ENCODE measurements around the gene RIMS1.

The RIMS1 gene

GRCh38 chr6:72374172-72374571 lies 487.8 kb downstream of the RIMS1 start:
- no peak overlapping the region for H3K4me3 ChIP-seq (replicated peaks; ENCODE audit: low read depth, low read length)
- TF ChIP-seq, protein P1, sequence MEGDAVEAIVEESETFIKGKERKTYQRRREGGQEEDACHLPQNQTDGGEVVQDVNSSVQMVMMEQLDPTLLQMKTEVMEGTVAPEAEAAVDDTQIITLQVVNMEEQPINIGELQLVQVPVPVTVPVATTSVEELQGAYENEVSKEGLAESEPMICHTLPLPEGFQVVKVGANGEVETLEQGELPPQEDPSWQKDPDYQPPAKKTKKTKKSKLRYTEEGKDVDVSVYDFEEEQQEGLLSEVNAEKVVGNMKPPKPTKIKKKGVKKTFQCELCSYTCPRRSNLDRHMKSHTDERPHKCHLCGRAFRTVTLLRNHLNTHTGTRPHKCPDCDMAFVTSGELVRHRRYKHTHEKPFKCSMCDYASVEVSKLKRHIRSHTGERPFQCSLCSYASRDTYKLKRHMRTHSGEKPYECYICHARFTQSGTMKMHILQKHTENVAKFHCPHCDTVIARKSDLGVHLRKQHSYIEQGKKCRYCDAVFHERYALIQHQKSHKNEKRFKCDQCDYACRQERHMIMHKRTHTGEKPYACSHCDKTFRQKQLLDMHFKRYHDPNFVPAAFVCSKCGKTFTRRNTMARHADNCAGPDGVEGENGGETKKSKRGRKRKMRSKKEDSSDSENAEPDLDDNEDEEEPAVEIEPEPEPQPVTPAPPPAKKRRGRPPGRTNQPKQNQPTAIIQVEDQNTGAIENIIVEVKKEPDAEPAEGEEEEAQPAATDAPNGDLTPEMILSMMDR (IDR thresholded peaks at IDR 0.05; ENCODE audit: low read depth, low read length, missing control alignments) = no peak
- no peak for DNase-seq (ENCODE audit: extremely low read depth, low read depth)

DNA sequence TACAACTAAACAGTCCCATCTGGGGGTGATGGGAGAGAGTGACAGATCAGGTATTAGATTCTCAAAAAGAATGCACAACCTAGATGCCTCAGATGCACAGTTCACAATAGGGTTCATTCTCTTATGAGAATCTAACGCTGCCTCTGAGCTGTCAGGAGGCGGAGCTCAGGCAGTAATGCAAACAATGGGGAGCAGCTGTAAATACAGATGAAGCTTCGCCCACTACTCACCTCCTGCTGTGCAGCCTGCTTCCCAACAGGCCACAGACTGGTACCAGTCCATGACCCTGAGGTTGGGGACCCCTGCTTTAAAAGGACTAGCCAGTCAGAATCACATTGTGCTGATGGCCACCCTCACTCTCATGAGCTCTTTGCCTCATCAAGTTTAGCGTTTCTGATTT lies 488.5 kb downstream of the RIMS1 start:
- no peak for DNase-seq (ENCODE audit: extremely low read depth, low read depth)
- H3K4me3 ChIP-seq (replicated peaks; ENCODE audit: low read depth, low read length) = no peak overlapping the region
- TF ChIP-seq, protein P1 (IDR thresholded peaks at IDR 0.05; ENCODE audit: low read depth, low read length, missing control alignments) = no peak

- TF ChIP-seq, protein P1 (IDR thresholded peaks at IDR 0.05; ENCODE audit: low read depth, low read length, missing control alignments) = no peak
- DNase-seq (ENCODE audit: extremely low read depth, low read depth) = no peak
- H3K4me3 ChIP-seq (replicated peaks; ENCODE audit: low read depth, low read length) = no peak overlapping the region
Observed at GRCh38 chr6:72376736-72377135, 490.4 kb downstream of the RIMS1 start.

GRCh38 chr6:72381076-72381475 lies 494.7 kb downstream of the RIMS1 start:
- TF ChIP-seq, protein P1 (IDR thresholded peaks at IDR 0.05; ENCODE audit: low read depth, low read length, missing control alignments) = no peak
- no peak for DNase-seq (ENCODE audit: extremely low read depth, low read depth)

GRCh38 chr6:72382602-72383529 lies 496.5 kb downstream of the RIMS1 start:
- no peak overlapping the region for H3K4me3 ChIP-seq (replicated peaks; ENCODE audit: low read depth, low read length)
- DNase-seq (ENCODE audit: extremely low read depth, low read depth) = no peak
- TF ChIP-seq, protein P1 (IDR thresholded peaks at IDR 0.05; ENCODE audit: low read depth, low read length, missing control alignments) = no peak

More at GRCh38 chr6:72381076-72381475, 494.7 kb downstream of the RIMS1 start:
- no peak overlapping the region for H3K4me3 ChIP-seq (replicated peaks; ENCODE audit: low read depth, low read length)

DNA sequence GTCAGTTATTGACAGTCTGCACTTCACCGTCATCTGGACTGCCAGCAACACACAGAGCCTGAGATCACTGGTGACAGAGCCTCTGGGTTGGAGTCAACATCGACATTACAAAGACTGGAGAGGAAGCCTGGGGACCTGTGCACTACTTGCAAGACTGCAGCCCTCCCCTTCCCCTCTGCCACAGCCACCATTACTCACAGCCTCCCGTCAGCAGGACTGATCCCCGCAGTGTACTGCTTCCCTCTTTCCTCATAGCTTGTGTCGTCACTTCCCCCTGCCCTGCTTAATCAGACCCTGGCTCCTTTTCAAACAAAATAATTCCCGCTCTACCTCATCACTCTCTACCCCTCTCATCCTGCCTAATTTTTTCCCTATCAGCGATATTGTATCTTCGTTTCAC lies 500.0 kb downstream of the RIMS1 start:
- no peak for DNase-seq (ENCODE audit: extremely low read depth, low read depth)
- H3K4me3 ChIP-seq (replicated peaks; ENCODE audit: low read depth, low read length) = no peak overlapping the region
- TF ChIP-seq, protein P1 (IDR thresholded peaks at IDR 0.05; ENCODE audit: low read depth, low read length, missing control alignments) = no peak

Measured in HFF-Myc (cell line).